Ectodermal cell (in vitro differentiated cells): Measurements from ENCODE around the gene SLC22A31.
A peak's percentile ranks its signal among the peaks of the same experiment; 100 is the strongest.

Experiments used
- H3K27ac ChIP-seq: 2 replicates; pipeline ENCODE4 v1.7.0; 2013; ENCODE audit warnings: mild to moderate bottlenecking, low read depth, low read length; ENCODE audit not compliant: insufficient read depth, poor library complexity, severe bottlenecking
- H3K27me3 ChIP-seq: 2 replicates; pipeline ENCODE4 v1.7.0; 2013; ENCODE audit warnings: mild to moderate bottlenecking, low read length; ENCODE audit not compliant: insufficient read depth, control insufficient read depth, poor library complexity, severe bottlenecking
- H3K36me3 ChIP-seq: one replicate; pipeline ENCODE4 v1.7.0; 2013; ENCODE audit warnings: low read length; ENCODE audit not compliant: control insufficient read depth, insufficient read depth
- H3K4me1 ChIP-seq: one replicate; pipeline ENCODE4 v1.7.0; 2013; ENCODE audit warnings: low read length; ENCODE audit not compliant: control insufficient read depth, insufficient read depth
- H3K4me3 ChIP-seq: 2 replicates; pipeline ENCODE4 v1.7.0; 2013; ENCODE audit warnings: low read depth, low read length, control low read depth; ENCODE audit not compliant: insufficient read depth
- H3K9me3 ChIP-seq: 2 replicates; pipeline ENCODE4 v1.7.0; 2013; ENCODE audit warnings: mild to moderate bottlenecking, low read length, moderate library complexity; ENCODE audit not compliant: control insufficient read depth
- WGBS, 2 experiments: methylation state at CpG; one replicate each; pipeline ENCODE4 v1.1.7; 2013; ENCODE audit warnings: missing lambda C conversion rate in 2 of 2; 5-methylcytosine and 5-hydroxymethylcytosine counted together

SLC22A31 gene

GRCh38 chr16:89201439-89202377 lies 1.4 kb upstream of the SLC22A31 start:
- WGBS, 2 experiments: 1 to 2% methylated on average over 111 of the region's 111 CpGs
- peaks cover 10% of the 10 kb centered on the region for H3K4me1 ChIP-seq
- H3K36me3 ChIP-seq: no peaks in the 10 kb centered on the region
- H3K27ac ChIP-seq: no peak overlapping the region
- peaks cover 67% of the 10 kb centered on the region for H3K27me3 ChIP-seq
- peaks cover 3% of the 10 kb centered on the region for H3K9me3 ChIP-seq
- peak overlapping the region; percentile 26 for H3K4me3 ChIP-seq

- H3K9me3 ChIP-seq: peaks cover 3% of the 10 kb centered on the region
- H3K27me3 ChIP-seq: peaks cover 67% of the 10 kb centered on the region
- H3K36me3 ChIP-seq: no peaks in the 10 kb centered on the region
- H3K27ac ChIP-seq: no peak overlapping the region
- peaks cover 10% of the 10 kb centered on the region for H3K4me1 ChIP-seq
- peak overlapping the region; percentile 26 for H3K4me3 ChIP-seq
- 2 to 3% methylated on average over 58 of the region's 58 CpGs for whole genome bisulfite sequencing, 2 experiments
These were observed 594 bp upstream of the SLC22A31 start for GRCh38 chr16:89200850-89201411.

GRCh38 chr16:89199241-89200123 lies 855 bp downstream of the SLC22A31 start:
- 87 to 90% methylated on average over 22 of the region's 22 CpGs for WGBS, 2 experiments
- no peak overlapping the region for H3K27ac ChIP-seq
- H3K4me3 ChIP-seq: no peak overlapping the region
- peaks cover 3% of the 10 kb centered on the region for H3K9me3 ChIP-seq
- H3K36me3 ChIP-seq: no peaks in the 10 kb centered on the region
- peaks cover 60% of the 10 kb centered on the region for H3K27me3 ChIP-seq
- H3K4me1 ChIP-seq: peaks cover 10% of the 10 kb centered on the region

- WGBS, 2 experiments: 91 to 92% methylated on average over 28 of the region's 28 CpGs
- Histone ChIP-seq H3K27ac (no peak overlapping the region), H3K36me3 (no peaks in the 10 kb centered on the region), H3K27me3 (peaks cover 60% of the 10 kb centered on the region), H3K9me3 (peaks cover 3% of the 10 kb centered on the region), H3K4me1 (peaks cover 10% of the 10 kb centered on the region), H3K4me3 (no peak overlapping the region)
These were observed 1.7 kb downstream of the SLC22A31 start for GRCh38 chr16:89198417-89199240.

- Histone ChIP-seq H3K4me1 (peaks cover 10% of the 10 kb centered on the region), H3K27ac (no peak overlapping the region), H3K36me3 (no peaks in the 10 kb centered on the region), H3K4me3 (no peak overlapping the region), H3K9me3 (peaks cover 3% of the 10 kb centered on the region), H3K27me3 (peaks cover 57% of the 10 kb centered on the region)
- 82 to 84% methylated on average over 26 of the region's 26 CpGs for WGBS, 2 experiments
These were observed 2.5 kb downstream of the SLC22A31 start for GRCh38 chr16:89197633-89198416.

- H3K27ac ChIP-seq: no peak overlapping the region
- peaks cover 10% of the 10 kb centered on the region for H3K4me1 ChIP-seq
- no peaks in the 10 kb centered on the region for H3K36me3 ChIP-seq
- H3K27me3 ChIP-seq: peaks cover 57% of the 10 kb centered on the region
- H3K9me3 ChIP-seq: no peaks in the 10 kb centered on the region
- no peak overlapping the region for H3K4me3 ChIP-seq
- 89 to 90% methylated on average over 13 of the region's 13 CpGs for WGBS, 2 experiments
These were observed 3.2 kb downstream of the SLC22A31 start for GRCh38 chr16:89197033-89197632.

- H3K4me3 ChIP-seq: no peak overlapping the region
- H3K27ac ChIP-seq: no peak overlapping the region
- H3K36me3 ChIP-seq: no peaks in the 10 kb centered on the region
- peaks cover 59% of the 10 kb centered on the region for H3K27me3 ChIP-seq
- H3K4me1 ChIP-seq: peaks cover 8% of the 10 kb centered on the region
- no peaks in the 10 kb centered on the region for H3K9me3 ChIP-seq
- WGBS, 2 experiments: 89 to 91% methylated on average over 21 of the region's 21 CpGs
These were observed 4.7 kb downstream of the SLC22A31 start for GRCh38 chr16:89195521-89196171.

GRCh38 chr16:89194340-89195311 lies 5.7 kb downstream of the SLC22A31 start:
- Histone ChIP-seq H3K4me3 (no peak overlapping the region), H3K9me3 (no peaks in the 10 kb centered on the region), H3K27ac (no peak overlapping the region), H3K27me3 (peaks cover 59% of the 10 kb centered on the region), H3K36me3 (no peaks in the 10 kb centered on the region), H3K4me1 (no peaks in the 10 kb centered on the region)
- WGBS, 2 experiments: 93% methylated on average over 45 of the region's 45 CpGs
